ENCODE data around the gene PSAPL1. TPM values are rescaled to one million over a fixed set of nuclear protein-coding genes. Genes with fewer than 3 reads are reported as not detected.

PSAPL1 gene
- total and polyA plus RNA-seq, 2 of the 8 experiments (the other 6 are each of a cell fraction or from before 2014, with no cell fraction given), result 0.03 TPM; not detected in 1

GRCh38 chr4:7476820-7477219, 42.1 kb upstream of the PSAPL1 start:
- H3K27ac ChIP-seq (ENCODE audit: low read depth, low read length), result no peak overlapping the region
- H3K9me3 ChIP-seq (ENCODE audit: insufficient read depth in 2 of 2, low read depth in 1 of 2, low read length in 1 of 2), result no peaks in the 10 kb centered on the region
- ChIA-PET POLR2A (ENCODE audit: partially characterized antibody) (no interaction called here), CTCF (ENCODE audit: partially characterized antibody) (interaction anchor here (1.1 to 2.0 kb wide), 2 partner anchors 9 to 11 kb away, joined by 3 to 6 read pairs; no protein-coding TSS in a partner anchor)
- H3K27me3 ChIP-seq (replicated peaks in 1 of 4; ENCODE audit: control insufficient read depth in 3 of 4, extremely low read depth in 1 of 4, insufficient read depth in 3 of 4, low read length in 3 of 4), result no peaks in the 10 kb centered on the region; a peak in 1 of 7 replicates
- no peak overlapping the region for H2BK20ac ChIP-seq (ENCODE audit: low read length)
- H4K91ac ChIP-seq (replicated peaks; ENCODE audit: insufficient read length, low read length), result no peak overlapping the region
- H4K20me1 ChIP-seq (replicated peaks in 1 of 2; ENCODE audit: control insufficient read depth in 1 of 2, insufficient read depth in 2 of 2, low read length in 2 of 2), result no peaks in the 10 kb centered on the region
- no peak overlapping the region for H4K8ac ChIP-seq (ENCODE audit: extremely low read depth, insufficient read depth, low read length)
- H3K4ac ChIP-seq (replicated peaks; ENCODE audit: insufficient read length, low read depth, low read length), result no peak overlapping the region
- H3K79me2 ChIP-seq (ENCODE audit: control insufficient read depth in 1 of 2, insufficient read depth in 2 of 2, low read length in 2 of 2), result no peaks in the 10 kb centered on the region
- H3K9ac ChIP-seq (replicated peaks in 1 of 4; ENCODE audit: extremely low read depth in 1 of 4, low read depth in 3 of 4, low read length in 3 of 4), result no peak overlapping the region
- TF ChIP-seq SIN3A (conservative IDR thresholded peaks at IDR 0.05 in 1 of 2, IDR thresholded peaks at IDR 0.05 in 1 of 2; ENCODE audit: low read depth in 1 of 2, low read length in 2 of 2), result no peak
- TF ChIP-seq CREB1 (IDR thresholded peaks at IDR 0.05), result no peak
- no peak for TF ChIP-seq RNF2 (IDR thresholded peaks at IDR 0.05; ENCODE audit: borderline replicate concordance, low read depth, low read length, missing control alignments, poor library complexity, severe bottlenecking)
- no peak for TF ChIP-seq MAFK (IDR thresholded peaks at IDR 0.05; ENCODE audit: low read depth, low read length)
- TF ChIP-seq BCL11A (IDR thresholded peaks at IDR 0.05; ENCODE audit: low read depth in 2 of 2, low read length in 2 of 2), result no peak
- TF ChIP-seq USF2 (IDR thresholded peaks at IDR 0.05; ENCODE audit: low read length), result no peak
- TF ChIP-seq TEAD4 (IDR thresholded peaks at IDR 0.05; ENCODE audit: low read depth, low read length), result no peak
- no peak for TF ChIP-seq CBX8 (IDR thresholded peaks at IDR 0.05; ENCODE audit: borderline replicate concordance, low read depth, low read length)
- no peak for TF ChIP-seq ASH2L (IDR thresholded peaks at IDR 0.05; ENCODE audit: low read length)
- TF ChIP-seq EGR1 (IDR thresholded peaks at IDR 0.05; ENCODE audit: borderline replicate concordance, low read depth, low read length), result no peak
- TF ChIP-seq SP4 (IDR thresholded peaks at IDR 0.05; ENCODE audit: low read length), result no peak
- TF ChIP-seq ATF2 (IDR thresholded peaks at IDR 0.05; ENCODE audit: low read length), result no peak
- H3K23me2 ChIP-seq (ENCODE audit: low read depth, low read length), result no peaks in the 10 kb centered on the region
- H4K5ac ChIP-seq (ENCODE audit: insufficient read length, low read depth, low read length), result no peak overlapping the region
- H2AFZ ChIP-seq (ENCODE audit: low read length), result no peak overlapping the region
- no peaks in the 10 kb centered on the region for H3K79me1 ChIP-seq (ENCODE audit: low read depth, low read length)
- no peak overlapping the region for H3K18ac ChIP-seq (ENCODE audit: extremely low read depth, low read length)
- H3K23ac ChIP-seq (ENCODE audit: insufficient read length), result no peak overlapping the region
- H2BK12ac ChIP-seq (ENCODE audit: low read depth, low read length), result no peak overlapping the region
- H3K14ac ChIP-seq (ENCODE audit: insufficient read length), result no peak overlapping the region
- WGBS, 2 experiments (ENCODE audit: extremely low coverage in 1 of 2, insufficient coverage in 1 of 2, insufficient read length in 1 of 2, insufficient replicate concordance in 2 of 2, low coverage in 1 of 2, low lambda C conversion rate in 2 of 2, missing lambda C conversion rate in 1 of 2), result 87% methylated on average over 5 of the region's 6 CpGs; no CpG with 5 or more reads in 1 of the 2 experiments
- DNase-seq (ENCODE audit: low read depth in 1 of 2, low spot score in 2 of 2) (no peak), FAIRE-seq (no peak)
- H3K4me3 ChIP-seq (ENCODE audit: extremely low read depth in 1 of 4, insufficient read depth in 2 of 4, low read depth in 3 of 4, low read length in 4 of 4), result no peak overlapping the region
- H2BK120ac ChIP-seq (replicated peaks; ENCODE audit: low read depth, low read length), result no peak overlapping the region
- H3K36me3 ChIP-seq (ENCODE audit: control insufficient read depth in 2 of 4, insufficient read depth in 4 of 4, low read length in 3 of 4), result no peaks in the 10 kb centered on the region
- no peak overlapping the region for H2BK5ac ChIP-seq (ENCODE audit: low read depth, low read length)
- H3K4me1 ChIP-seq (replicated peaks in 1 of 4; ENCODE audit: control insufficient read depth in 3 of 4, insufficient read depth in 4 of 4, low read length in 3 of 4), result peaks cover 0 to 8% (median 5%) of the 10 kb centered on the region in 4 experiments; a peak in 5 of 7 replicates
- H2AK5ac ChIP-seq (ENCODE audit: low read depth, low read length), result no peak overlapping the region
- no peak overlapping the region for H3K56ac ChIP-seq (replicated peaks; ENCODE audit: insufficient read length, low read depth, low read length)
- H3K4me2 ChIP-seq (ENCODE audit: insufficient read depth in 1 of 2, low read depth in 2 of 2, low read length in 2 of 2), result no peak overlapping the region
- H2BK15ac ChIP-seq (ENCODE audit: low read length), result no peak overlapping the region

All from H1 (cell line).